Measurements from ENCODE around the gene NFIA. TPM values are rescaled to one million over a fixed set of nuclear protein-coding genes. Genes with fewer than 3 reads are reported as not detected.

The NFIA gene
- polyA plus RNA-seq, 3 donors, result 1.4 to 5.3 (median 2.4) TPM

DNA sequence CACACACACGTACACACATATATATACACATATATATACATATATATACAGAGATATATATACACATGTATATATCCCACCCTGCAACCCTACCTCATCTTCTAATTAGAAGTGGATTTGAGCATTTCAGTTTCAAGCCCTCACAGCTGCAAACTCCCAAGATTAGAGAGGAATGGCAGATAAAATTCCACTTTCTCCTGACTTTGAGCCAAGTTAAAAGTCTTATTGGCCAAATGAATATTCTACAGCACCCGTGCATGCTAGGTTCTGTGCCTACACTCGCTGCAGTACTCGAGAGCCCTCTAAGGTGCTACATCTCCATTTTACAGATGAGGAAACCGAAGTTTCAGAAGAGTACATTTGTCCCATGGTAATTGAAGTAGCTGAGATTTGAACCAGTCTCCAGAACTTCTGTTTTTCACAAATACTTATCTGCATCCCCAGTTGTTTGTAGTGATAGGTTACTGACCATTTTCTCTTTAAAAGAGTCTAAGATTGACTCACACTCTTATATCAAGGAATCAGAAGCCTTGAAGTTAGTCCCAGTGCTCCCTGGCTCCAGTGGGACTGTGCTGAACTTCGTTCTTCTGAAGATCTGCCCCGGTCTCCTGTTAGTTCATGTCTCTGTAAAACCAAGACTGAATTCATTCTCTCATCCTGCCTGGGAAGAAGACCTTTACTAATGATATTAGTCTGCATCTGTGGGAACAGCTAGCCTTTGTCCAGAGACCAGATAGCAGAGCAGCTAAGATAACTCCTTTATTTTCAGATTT is 350.4 kb downstream of the NFIA start:
- no peak overlapping the region for H3K9ac ChIP-seq (ENCODE audit: insufficient read depth, low read length, poor library complexity, severe bottlenecking)
- intact Hi-C loops (cut with micrococcal nuclease), result no loop called here
- no peak for TF ChIP-seq CTCF (IDR thresholded peaks at IDR 0.05)

GRCh38 chr1:61433646-61434045 is 351.3 kb downstream of the NFIA start:
- peaks cover 0 to 1% (median 0%) of the 10 kb centered on the region in 7 donors for H3K9me3 Mint-ChIP-seq
- no peaks in the 10 kb centered on the region for H3K36me3 ChIP-seq (replicated peaks in 1 of 2; ENCODE audit: control insufficient read depth in 1 of 2, insufficient read depth in 2 of 2, low read length in 2 of 2)
- H3K27me3 ChIP-seq (ENCODE audit: control insufficient read depth in 2 of 2, insufficient read depth in 2 of 2, low read length in 2 of 2), result no peaks in the 10 kb centered on the region
- intact Hi-C loops (cut with micrococcal nuclease), result no loop called here
- no peak overlapping the region for H3K4me3 ChIP-seq (replicated peaks in 1 of 3; ENCODE audit: low read depth in 2 of 3, low read length in 3 of 3)
- no peaks in the 10 kb centered on the region for H3K4me1 ChIP-seq (ENCODE audit: control insufficient read depth in 1 of 2, insufficient read depth in 2 of 2, low read length in 2 of 2)
- no peak overlapping the region for H3K4me3 Mint-ChIP-seq
- H3K27ac Mint-ChIP-seq, result no peak overlapping the region
- H2AFZ ChIP-seq (ENCODE audit: insufficient read depth, low read depth, low read length, poor library complexity, severe bottlenecking), result no peak overlapping the region
- no peaks in the 10 kb centered on the region for H3K9me3 ChIP-seq (replicated peaks in 1 of 2; ENCODE audit: control insufficient read depth in 1 of 2, insufficient read depth in 1 of 2, low read length in 2 of 2)
- no peak overlapping the region for H3K27ac ChIP-seq (ENCODE audit: low read depth in 1 of 2, low read length in 2 of 2)
- H3K36me3 Mint-ChIP-seq, result peaks cover 2 to 7% of the 10 kb centered on the region in 2 donors
- no peaks in the 10 kb centered on the region for H3K79me2 ChIP-seq (ENCODE audit: insufficient read depth, low read length)
- peaks cover 0 to 3% (median 1%) of the 10 kb centered on the region in 3 donors for H3K27me3 Mint-ChIP-seq (ENCODE audit: low read depth in 3 of 3)
- H3K4me1 Mint-ChIP-seq, result peaks cover 3% of the 10 kb centered on the region
- no peak for TF ChIP-seq CTCF (IDR thresholded peaks at IDR 0.05)
- WGBS (ENCODE audit: insufficient coverage), result no CpG with 5 or more reads among the region's 2 CpGs
- H3K9ac ChIP-seq (ENCODE audit: insufficient read depth, low read length, poor library complexity, severe bottlenecking), result no peak overlapping the region
- DNase-seq, result no peak
- H3K4me2 ChIP-seq (replicated peaks; ENCODE audit: extremely low read depth, low read length, poor library complexity, severe bottlenecking), result no peak overlapping the region
- H4K20me1 ChIP-seq (ENCODE audit: insufficient read depth, low read length), result no peaks in the 10 kb centered on the region

More for the DNA sequence above, 350.4 kb downstream of the NFIA start:
- no peak overlapping the region for H2AFZ ChIP-seq (ENCODE audit: insufficient read depth, low read depth, low read length, poor library complexity, severe bottlenecking)
- no peak overlapping the region for H3K27ac Mint-ChIP-seq
- H3K4me1 ChIP-seq (ENCODE audit: control insufficient read depth in 1 of 2, insufficient read depth in 2 of 2, low read length in 2 of 2), result no peaks in the 10 kb centered on the region
- H4K20me1 ChIP-seq (ENCODE audit: insufficient read depth, low read length), result no peaks in the 10 kb centered on the region
- H3K79me2 ChIP-seq (ENCODE audit: insufficient read depth, low read length), result no peaks in the 10 kb centered on the region
- no peaks in the 10 kb centered on the region for H3K36me3 ChIP-seq (replicated peaks in 1 of 2; ENCODE audit: control insufficient read depth in 1 of 2, insufficient read depth in 2 of 2, low read length in 2 of 2)
- H3K27ac ChIP-seq (ENCODE audit: low read depth in 1 of 2, low read length in 2 of 2), result no peak overlapping the region
- H3K36me3 Mint-ChIP-seq, result peaks cover 2 to 6% of the 10 kb centered on the region in 2 donors
- H3K9me3 ChIP-seq (replicated peaks in 1 of 2; ENCODE audit: control insufficient read depth in 1 of 2, insufficient read depth in 1 of 2, low read length in 2 of 2), result no peaks in the 10 kb centered on the region
- DNase-seq, result no peak
- peaks cover 0 to 3% (median 1%) of the 10 kb centered on the region in 3 donors for H3K27me3 Mint-ChIP-seq (ENCODE audit: low read depth in 3 of 3)
- no peaks in the 10 kb centered on the region for H3K27me3 ChIP-seq (ENCODE audit: control insufficient read depth in 2 of 2, insufficient read depth in 2 of 2, low read length in 2 of 2)
- H3K9me3 Mint-ChIP-seq, result peaks cover 0 to 1% (median 0%) of the 10 kb centered on the region in 7 donors
- H3K4me1 Mint-ChIP-seq, result peaks cover 3% of the 10 kb centered on the region
- H3K4me2 ChIP-seq (replicated peaks; ENCODE audit: extremely low read depth, low read length, poor library complexity, severe bottlenecking), result no peak overlapping the region
- no peak overlapping the region for H3K4me3 ChIP-seq (replicated peaks in 1 of 3; ENCODE audit: low read depth in 2 of 3, low read length in 3 of 3)
- WGBS (ENCODE audit: insufficient coverage), result no CpG with 5 or more reads among the region's 7 CpGs
- H3K4me3 Mint-ChIP-seq, result no peak overlapping the region
